Measurements from ENCODE around the gene SATB2. TPM values are rescaled to one million over a fixed set of nuclear protein-coding genes. Genes with fewer than 3 reads are reported as not detected.

Gene SATB2
- total RNA-seq, 3 donors from 2014 or later = 125 to 328 (median 183) TPM

- no peak for TF ChIP-seq CTCF (IDR thresholded peaks at IDR 0.05)
- peak; percentile 17 for ATAC-seq
- no peaks in the 10 kb centered on the region for H3K9me3 ChIP-seq
- no peaks in the 10 kb centered on the region for H3K4me1 ChIP-seq (ENCODE audit: low read depth)
- no peak overlapping the region for H3K4me3 ChIP-seq
- peaks cover 7% of the 10 kb centered on the region for H3K36me3 ChIP-seq (ENCODE audit: low read depth)
- intact Hi-C loops (cut with DNase I, micrococcal nuclease) = no loop called here
- no peak for DNase-seq
Measured at GRCh38 chr2:199308567-199308966, 149.2 kb downstream of the SATB2 start.

- Histone ChIP-seq H3K36me3 (ENCODE audit: low read depth) (peaks cover 7% of the 10 kb centered on the region), H3K9me3 (no peaks in the 10 kb centered on the region), H3K4me1 (ENCODE audit: low read depth) (no peaks in the 10 kb centered on the region), H3K4me3 (no peak overlapping the region)
- ATAC-seq (no peak), DNase-seq (no peak)
- intact Hi-C loops (cut with DNase I, micrococcal nuclease) = no loop called here
- no peak for TF ChIP-seq CTCF (IDR thresholded peaks at IDR 0.05)
Measured at GRCh38 chr2:199307461-199307860, 150.3 kb downstream of the SATB2 start.

GRCh38 chr2:199306116-199306515 is 151.6 kb downstream of the SATB2 start:
- H3K4me3 ChIP-seq = no peak overlapping the region
- no peaks in the 10 kb centered on the region for H3K4me1 ChIP-seq (ENCODE audit: low read depth)
- no peak for TF ChIP-seq CTCF (IDR thresholded peaks at IDR 0.05)
- H3K9me3 ChIP-seq = no peaks in the 10 kb centered on the region
- DNase-seq (no peak), ATAC-seq (no peak)
- intact Hi-C loops (cut with DNase I, micrococcal nuclease) = no loop called here
- H3K36me3 ChIP-seq (ENCODE audit: low read depth) = peaks cover 7% of the 10 kb centered on the region

GRCh38 chr2:199303728-199304177 is 154.0 kb downstream of the SATB2 start:
- ATAC-seq (no peak), DNase-seq (no peak)
- Histone ChIP-seq H3K36me3 (ENCODE audit: low read depth) (peaks cover 7% of the 10 kb centered on the region), H3K4me1 (ENCODE audit: low read depth) (no peaks in the 10 kb centered on the region), H3K9me3 (no peaks in the 10 kb centered on the region), H3K4me3 (no peak overlapping the region)
- no peak for TF ChIP-seq CTCF (IDR thresholded peaks at IDR 0.05)
- intact Hi-C loops (cut with DNase I, micrococcal nuclease) = no loop called here

- no peak overlapping the region for H3K4me3 ChIP-seq
- no peaks in the 10 kb centered on the region for H3K9me3 ChIP-seq
- intact Hi-C loops (cut with DNase I, micrococcal nuclease) = no loop called here
- no peak for DNase-seq
- H3K4me1 ChIP-seq (ENCODE audit: low read depth) = no peaks in the 10 kb centered on the region
- TF ChIP-seq CTCF (IDR thresholded peaks at IDR 0.05) = no peak
- no peaks in the 10 kb centered on the region for H3K36me3 ChIP-seq (ENCODE audit: low read depth)
- no peak for ATAC-seq
Measured at GRCh38 chr2:199302851-199303250, 154.9 kb downstream of the SATB2 start.

GRCh38 chr2:199288424-199288823 is 169.3 kb downstream of the SATB2 start:
- Histone ChIP-seq H3K4me3 (no peak overlapping the region), H3K9me3 (no peaks in the 10 kb centered on the region), H3K36me3 (ENCODE audit: low read depth) (no peaks in the 10 kb centered on the region), H3K4me1 (ENCODE audit: low read depth) (no peaks in the 10 kb centered on the region)
- no peak for TF ChIP-seq CTCF (IDR thresholded peaks at IDR 0.05)
- ATAC-seq = no peak
- intact Hi-C loops (cut with DNase I, micrococcal nuclease) = no loop called here
- DNase-seq = no peak
